ENCODE results near the gene SULF2. TPM values are rescaled to one million over a fixed set of nuclear protein-coding genes. Genes with fewer than 3 reads are reported as not detected.

Gene SULF2
- total and polyA plus RNA-seq, 2 of the 4 experiments (the other 2 are of a cell fraction): 0.54 to 0.77 TPM

DNA sequence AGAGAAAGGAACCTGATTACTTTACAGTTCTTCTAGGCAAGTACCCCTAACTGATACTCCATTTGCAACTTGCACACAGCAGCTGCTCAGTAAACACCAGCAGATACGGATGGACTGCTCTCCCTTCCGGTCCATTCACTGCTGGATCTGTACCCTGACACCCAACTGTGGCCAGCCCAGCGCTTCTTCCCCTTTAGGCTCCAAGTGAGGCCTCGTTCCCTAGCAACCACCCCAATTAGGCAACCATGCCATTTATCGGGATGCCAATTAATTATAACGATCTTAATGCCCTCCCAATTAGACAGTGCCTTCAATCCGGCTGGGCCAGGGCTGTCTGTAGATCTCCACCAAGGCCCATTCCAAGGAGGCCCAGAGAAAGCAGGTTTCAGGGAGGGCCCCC lies 3.2 kb downstream of the SULF2 start:
- H4K91ac ChIP-seq (ENCODE audit: insufficient read depth, low read depth, low read length): no peak overlapping the region
- no peaks in the 10 kb centered on the region for H3K79me1 ChIP-seq (ENCODE audit: low read depth in 1 of 2, low read length in 2 of 2)
- no peaks in the 10 kb centered on the region for H3K9me1 ChIP-seq (ENCODE audit: insufficient read depth, low read length)
- H3K4ac ChIP-seq (ENCODE audit: low read depth, low read length): no peak overlapping the region
- no peak overlapping the region for H3K4me2 ChIP-seq (ENCODE audit: low read depth, low read length)
- no TSS peak for BruUV-seq (replicated peaks)
- peaks cover 34% of the 10 kb centered on the region for H3K27me3 ChIP-seq (ENCODE audit: control insufficient read depth, insufficient read depth, low read length)
- H2BK15ac ChIP-seq (ENCODE audit: low read depth, low read length): no peak overlapping the region
- H3K9me3 ChIP-seq (ENCODE audit: control insufficient read depth, insufficient read depth, low read length): peaks cover 3% of the 10 kb centered on the region; the same call in 1 of the 2 replicates
- H4K20me1 ChIP-seq (ENCODE audit: insufficient read depth, low read length): no peaks in the 10 kb centered on the region
- DNase-seq (no peak), ATAC-seq (ENCODE audit: low read depth) (no peak)
- H3K4me1 ChIP-seq (ENCODE audit: control insufficient read depth, insufficient read depth, low read length): no peaks in the 10 kb centered on the region
- H3K36me3 ChIP-seq (ENCODE audit: control insufficient read depth, insufficient read depth, low read length): no peaks in the 10 kb centered on the region
- H3K14ac ChIP-seq (replicated peaks; ENCODE audit: low read depth, low read length): no peak overlapping the region
- no peak overlapping the region for H4K5ac ChIP-seq (ENCODE audit: low read depth, low read length)
- H2BK20ac ChIP-seq (ENCODE audit: low read depth, low read length): no peak overlapping the region
- H3K9ac ChIP-seq (ENCODE audit: low read depth, low read length): no peak overlapping the region
- H2BK120ac ChIP-seq (ENCODE audit: low read depth, low read length): no peak overlapping the region
- no peak overlapping the region for H2AK9ac ChIP-seq (replicated peaks; ENCODE audit: low read depth, low read length, poor library complexity)
- CTCF ChIA-PET: no interaction called here
- no peak overlapping the region for H3K18ac ChIP-seq (ENCODE audit: low read depth, low read length)
- H3K4me3 ChIP-seq (ENCODE audit: insufficient read depth, low read depth, low read length): no peak overlapping the region
- 75% methylated on average over 2 of the region's 7 CpGs; no CpG with 5 or more reads in 1 of the 2 experiments for WGBS, 2 experiments (ENCODE audit: extremely low coverage in 2 of 2, insufficient read length in 1 of 2)
- intact Hi-C loops (cut with micrococcal nuclease) (loop anchor here (10.0 kb wide), 1 partner anchor 513 kb away; no protein-coding TSS in a partner anchor), dilution Hi-C loops (cut with HindIII; ENCODE audit: low sequenced_read_pairs, unreplicated experiment) (no loop called here), in situ Hi-C loops (cut with MboI; ENCODE audit: low sequenced_read_pairs) (loop anchor here (5.0 kb wide), 1 partner anchor 840 kb away; no protein-coding TSS in a partner anchor)
- TF ChIP-seq, protein P1, sequence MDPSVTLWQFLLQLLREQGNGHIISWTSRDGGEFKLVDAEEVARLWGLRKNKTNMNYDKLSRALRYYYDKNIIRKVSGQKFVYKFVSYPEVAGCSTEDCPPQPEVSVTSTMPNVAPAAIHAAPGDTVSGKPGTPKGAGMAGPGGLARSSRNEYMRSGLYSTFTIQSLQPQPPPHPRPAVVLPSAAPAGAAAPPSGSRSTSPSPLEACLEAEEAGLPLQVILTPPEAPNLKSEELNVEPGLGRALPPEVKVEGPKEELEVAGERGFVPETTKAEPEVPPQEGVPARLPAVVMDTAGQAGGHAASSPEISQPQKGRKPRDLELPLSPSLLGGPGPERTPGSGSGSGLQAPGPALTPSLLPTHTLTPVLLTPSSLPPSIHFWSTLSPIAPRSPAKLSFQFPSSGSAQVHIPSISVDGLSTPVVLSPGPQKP (IDR thresholded peaks at IDR 0.05; ENCODE audit: borderline replicate concordance, low read depth, low read length): no peak
- TF ChIP-seq MXI1 (IDR thresholded peaks at IDR 0.05; ENCODE audit: borderline replicate concordance, low read depth, low read length) (no peak), SMC3 (IDR thresholded peaks at IDR 0.05; ENCODE audit: low read depth, low read length) (no peak), CEBPB (IDR thresholded peaks at IDR 0.05; ENCODE audit: low read depth, low read length) (no peak), RAD21 (IDR thresholded peaks at IDR 0.05; ENCODE audit: low read length) (no peak), CTCF (conservative IDR thresholded peaks at IDR 0.05; ENCODE audit: low read depth, low read length) (no peak), MAFK (IDR thresholded peaks at IDR 0.05; ENCODE audit: low read depth, low read length) (no peak), POLR2A (IDR thresholded peaks at IDR 0.05; ENCODE audit: low read depth, low read length) (no peak), MAZ (IDR thresholded peaks at IDR 0.05; ENCODE audit: borderline replicate concordance, low read depth, low read length) (no peak), RCOR1 (IDR thresholded peaks at IDR 0.05; ENCODE audit: insufficient replicate concordance, low read length) (no peak), FOS (IDR thresholded peaks at IDR 0.05; ENCODE audit: low read depth, low read length) (no peak), NFE2L2 (IDR thresholded peaks at IDR 0.05; ENCODE audit: low read depth, low read length) (no peak), CHD1 (IDR thresholded peaks at IDR 0.05; ENCODE audit: low read depth, low read length) (no peak), RFX5 (IDR thresholded peaks at IDR 0.05; ENCODE audit: low read depth, low read length) (no peak), BHLHE40 (IDR thresholded peaks at IDR 0.05; ENCODE audit: low read depth, low read length) (no peak)
- TF ChIP-seq, protein P2, sequence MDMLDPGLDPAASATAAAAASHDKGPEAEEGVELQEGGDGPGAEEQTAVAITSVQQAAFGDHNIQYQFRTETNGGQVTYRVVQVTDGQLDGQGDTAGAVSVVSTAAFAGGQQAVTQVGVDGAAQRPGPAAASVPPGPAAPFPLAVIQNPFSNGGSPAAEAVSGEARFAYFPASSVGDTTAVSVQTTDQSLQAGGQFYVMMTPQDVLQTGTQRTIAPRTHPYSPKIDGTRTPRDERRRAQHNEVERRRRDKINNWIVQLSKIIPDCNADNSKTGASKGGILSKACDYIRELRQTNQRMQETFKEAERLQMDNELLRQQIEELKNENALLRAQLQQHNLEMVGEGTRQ (IDR thresholded peaks at IDR 0.05; ENCODE audit: low read depth, low read length): no peak
- no peak overlapping the region for H3K27ac ChIP-seq (ENCODE audit: insufficient read depth, low read length)
- no peak overlapping the region for H3K23ac ChIP-seq (ENCODE audit: low read depth, low read length)
- H2BK5ac ChIP-seq (ENCODE audit: low read depth, low read length, poor library complexity, severe bottlenecking): no peak overlapping the region
- H2AFZ ChIP-seq (replicated peaks; ENCODE audit: low read length, poor library complexity): no peak overlapping the region
- POLR2A ChIA-PET (ENCODE audit: unreplicated experiment): no interaction called here
- no peak overlapping the region for H2AK5ac ChIP-seq (ENCODE audit: low read depth, low read length)
- no peak overlapping the region for H3K56ac ChIP-seq (ENCODE audit: extremely low read depth, insufficient read depth, low read length)
- no peak overlapping the region for H4K8ac ChIP-seq (ENCODE audit: low read depth in 2 of 2, low read length in 2 of 2)

All from IMR-90 (cell line).